SW480 (cell line): ENCODE data around the gene MSRB1.
"Not testable (repeated sequence)": the region's sequence is repeated elsewhere in the genome, so short reads cannot be mapped to it uniquely, and the experiment has no call there.

Experiments used
- DNase-seq: peaks from one replicate; pipeline ENCODE4 v3.0.0-alpha.2; 2016; ENCODE audit warnings: low spot score

MSRB1 gene

GRCh38 chr16:1938910-1939309, 4.1 kb downstream of the MSRB1 start:
- DNase-seq, result no peak

GRCh38 chr16:1938316-1938715, 4.7 kb downstream of the MSRB1 start:
- no peak for DNase-seq

GRCh38 chr16:1936945-1937479, 6.0 kb downstream of the MSRB1 start:
- no peak for DNase-seq

GRCh38 chr16:1933097-1933661, 9.8 kb downstream of the MSRB1 start:
- no peak for DNase-seq

GRCh38 chr16:1932050-1933028, 10.7 kb downstream of the MSRB1 start:
- DNase-seq, result peak; percentile 47

- DNase-seq, result no peak
Measured at GRCh38 chr16:1930338-1930720, 12.7 kb downstream of the MSRB1 start.

- DNase-seq, result peak; percentile 66
Measured at GRCh38 chr16:1929578-1930337, 13.2 kb downstream of the MSRB1 start.

- DNase-seq, result no peak
Measured at GRCh38 chr16:1929105-1929504, 13.9 kb downstream of the MSRB1 start.

GRCh38 chr16:1926271-1926670, 16.7 kb downstream of the MSRB1 start:
- DNase-seq, result no peak

- DNase-seq, result no peak
Measured at GRCh38 chr16:1924095-1924494, 18.9 kb downstream of the MSRB1 start.

GRCh38 chr16:1923299-1924034, 19.5 kb downstream of the MSRB1 start:
- peak; percentile 75 for DNase-seq

- no peak for DNase-seq
Measured at GRCh38 chr16:1922357-1922756, 20.6 kb downstream of the MSRB1 start.

GRCh38 chr16:1920727-1921171, 22.2 kb downstream of the MSRB1 start:
- DNase-seq, result no peak

- DNase-seq, result not testable (repeated sequence)
Measured at GRCh38 chr16:1920122-1920521, 22.9 kb downstream of the MSRB1 start.

GRCh38 chr16:1919327-1919998, 23.5 kb downstream of the MSRB1 start:
- DNase-seq, result no peak

- DNase-seq, result no peak
Measured at GRCh38 chr16:1918351-1919326, 24.4 kb downstream of the MSRB1 start, which contains the start of gene HS3ST6. Gene HS3ST6 (minus strand): TSS chr16:1918415. CDS start chr16:1918323, 92 bp downstream.

- no peak for DNase-seq
Measured at GRCh38 chr16:1917665-1918350, 25.2 kb downstream of the MSRB1 start.

- DNase-seq, result no peak
Measured at GRCh38 chr16:1917056-1917664, 25.8 kb downstream of the MSRB1 start.

- no peak for DNase-seq
Measured at GRCh38 chr16:1916640-1916990, 26.4 kb downstream of the MSRB1 start.
